ENCODE results near the gene STH. TPM values are rescaled to one million over a fixed set of nuclear protein-coding genes. Genes with fewer than 3 reads are reported as not detected.

STH gene
- total RNA-seq, 4 donors from 2014 or later = not detected

- peaks cover 27 to 48% (median 37%) of the 10 kb centered on the region in 4 donors for H3K4me1 ChIP-seq
- TF ChIP-seq CTCF (IDR thresholded peaks at IDR 0.05) = no peak
- TF ChIP-seq POLR2AphosphoS5 (IDR thresholded peaks at IDR 0.05) = no peak
- no peak for TF ChIP-seq EP300 (IDR thresholded peaks at IDR 0.05)
- no peak for TF ChIP-seq POLR2A (IDR thresholded peaks at IDR 0.05; ENCODE audit: low read depth)
- peak overlapping the region in 2 of 4 donors; percentile 15 to 51 for H3K27ac ChIP-seq (replicated peaks in 1 of 4)
- 89% methylated on average over 5 of the region's 5 CpGs for WGBS
- intact Hi-C loops (cut with DNase I) = no loop called here
- no peaks in the 10 kb centered on the region for H3K27me3 ChIP-seq
- H3K9me3 ChIP-seq = no peaks in the 10 kb centered on the region
- H3K4me3 ChIP-seq = no peak overlapping the region
- H3K36me3 ChIP-seq = peaks cover 32 to 69% (median 51%) of the 10 kb centered on the region in 4 donors
- no peak for DNase-seq (ENCODE audit: extremely low spot score)
Observed at GRCh38 chr17:46047398-46047797, 48.3 kb downstream of the STH start.

GRCh38 chr17:46047856-46048255 is 48.8 kb downstream of the STH start:
- DNase-seq (ENCODE audit: extremely low spot score) = no peak
- TF ChIP-seq POLR2A (IDR thresholded peaks at IDR 0.05; ENCODE audit: low read depth) (no peak), CTCF (IDR thresholded peaks at IDR 0.05) (no peak)
- peaks cover 27 to 44% (median 36%) of the 10 kb centered on the region in 4 donors for H3K4me1 ChIP-seq
- 91% methylated on average over 8 of the region's 8 CpGs for WGBS
- peaks cover 32 to 69% (median 50%) of the 10 kb centered on the region in 4 donors for H3K36me3 ChIP-seq
- H3K27me3 ChIP-seq = no peaks in the 10 kb centered on the region
- H3K4me3 ChIP-seq = no peak overlapping the region
- H3K9me3 ChIP-seq = no peaks in the 10 kb centered on the region
- peak overlapping the region in 1 of 4 donors; percentile 51 for H3K27ac ChIP-seq (replicated peaks in 1 of 4)
- intact Hi-C loops (cut with DNase I) = no loop called here

Other genes starting within 250 kb of the STH start
- gene CRHR1, start 214.9 kb upstream of the STH start, total RNA-seq = under 1 TPM in 2 of 4 donors, not detected in 2; 0.50 to 0.52 TPM
- not detected for gene SPPL2C, start 154.4 kb upstream of the STH start, total RNA-seq
- 10 to 100 TPM in 1 of 4 donors, 1 to 10 TPM in 3; 4.2 to 11.1 (median 7.3) TPM for gene MAPT, start 104.7 kb upstream of the STH start, total RNA-seq
- 100 to 1,000 TPM in 1 of 4 donors, 10 to 100 TPM in 3; 55.0 to 124 (median 70.0) TPM for gene KANSL1, start 194.2 kb downstream of the STH start, total RNA-seq

All from esophagus muscularis mucosa (tissue), 4 donors.